CD14-positive monocyte (primary cell): ENCODE data around the gene ZSCAN2. TPM values are rescaled to one million over a fixed set of nuclear protein-coding genes. Genes with fewer than 3 reads are reported as not detected.

Experiments
- DNase-seq, 3 donors: peaks; one replicate each; pipeline ENCODE4 v3.0.0-alpha.2; 2011 to 2022
- H2AFZ ChIP-seq: 2 replicates; pipeline ENCODE4 v1.6.0; 2012; ENCODE audit warnings: mild to moderate bottlenecking, low read depth, low read length, inconsistent platforms; ENCODE audit not compliant: insufficient read depth, poor library complexity, severe bottlenecking
- H3K27ac ChIP-seq, 2 donors: 1 replicate in 1 of 2; 2 replicates in 1 of 2; pipeline ENCODE4 v1.5.1; 2012 to 2013; ENCODE audit warnings: low read length in 2 of 2, control low read depth in 1 of 2, inconsistent platforms in 1 of 2, low read depth in 1 of 2, mild to moderate bottlenecking in 1 of 2
- H3K27me3 ChIP-seq, 2 donors: one replicate each; pipeline versions ENCODE4 v1.6.0 to v1.6.1; 2011 to 2013; ENCODE audit warnings: low read length in 2 of 2; ENCODE audit not compliant: control insufficient read depth in 2 of 2, insufficient read depth in 2 of 2
- H3K36me3 ChIP-seq, 2 donors: replicated peaks in 1 of 2; 1 replicate in 1 of 2; 2 replicates in 1 of 2; pipeline versions ENCODE4 v1.5.1 to v1.6.1; 2012 to 2013; ENCODE audit warnings: low read length in 2 of 2, control low read depth in 1 of 2, inconsistent platforms in 1 of 2, mild to moderate bottlenecking in 1 of 2; ENCODE audit not compliant: insufficient read depth in 2 of 2, control insufficient read depth in 1 of 2
- H3K4me1 ChIP-seq, 2 donors: 1 replicate in 1 of 2; 2 replicates in 1 of 2; pipeline versions ENCODE4 v1.5.1 to v1.6.1; 2012 to 2013; ENCODE audit warnings: low read length in 2 of 2, control low read depth in 1 of 2, inconsistent platforms in 1 of 2, mild to moderate bottlenecking in 1 of 2, moderate library complexity in 1 of 2; ENCODE audit not compliant: insufficient read depth in 2 of 2, control insufficient read depth in 1 of 2
- H3K4me2 ChIP-seq: replicated peaks from 2 replicates; pipeline ENCODE3; 2012; ENCODE audit warnings: low read length, moderate library complexity, mild to moderate bottlenecking; ENCODE audit not compliant: poor library complexity, severe bottlenecking; ENCODE audit errors: extremely low read depth
- H3K4me3 ChIP-seq, 3 experiments: fragments of 200-600 bp in 1 of 3; sonication (generic) in 1 of 3; replicated peaks in 1 of 3; 1 replicate in 2 of 3; 2 replicates in 1 of 3; pipeline ENCODE4 v1.5.1; 2011 to 2013; ENCODE audit warnings: low read length in 3 of 3, mild to moderate bottlenecking in 3 of 3, control low read depth in 2 of 3, low read depth in 2 of 3, inconsistent platforms in 1 of 3, moderate library complexity in 1 of 3
- H3K79me2 ChIP-seq: 2 replicates; pipeline ENCODE4 v1.6.0; 2012; ENCODE audit warnings: mild to moderate bottlenecking, control low read depth, inconsistent platforms, low read length, moderate library complexity; ENCODE audit not compliant: insufficient read depth
- H3K9ac ChIP-seq: 2 replicates; pipeline ENCODE4 v1.6.0; 2017; ENCODE audit warnings: low read length, mild to moderate bottlenecking; ENCODE audit not compliant: insufficient read depth, poor library complexity, severe bottlenecking
- H3K9me3 ChIP-seq, 2 donors: replicated peaks in 1 of 2; 1 replicate in 1 of 2; 2 replicates in 1 of 2; pipeline versions ENCODE4 v1.5.1 to v1.6.1; 2012 to 2013; ENCODE audit warnings: low read length in 2 of 2, control low read depth in 1 of 2; ENCODE audit not compliant: control insufficient read depth in 1 of 2, insufficient read depth in 1 of 2
- H4K20me1 ChIP-seq: 2 replicates; pipeline ENCODE4 v1.6.0; 2012; ENCODE audit warnings: mild to moderate bottlenecking, low read length, control low read depth, moderate library complexity; ENCODE audit not compliant: insufficient read depth
- H3K27ac Mint-ChIP-seq, 7 donors: one replicate each; pipeline ENCODE4 v1.8.0; 2020; ENCODE audit warnings: mild to moderate bottlenecking in 7 of 7, mixed read lengths in 7 of 7, moderate library complexity in 6 of 7, inconsistent platforms in 2 of 7
- H3K27me3 Mint-ChIP-seq, 3 donors: one replicate each; pipeline ENCODE4 v1.8.0; 2021 to 2022; ENCODE audit warnings: low read depth in 3 of 3, mild to moderate bottlenecking in 3 of 3, mixed read lengths in 3 of 3, moderate library complexity in 3 of 3, inconsistent platforms in 1 of 3
- H3K36me3 Mint-ChIP-seq, 2 donors: one replicate each; pipeline ENCODE4 v1.8.0; 2020; ENCODE audit warnings: mixed read lengths in 2 of 2, inconsistent platforms in 1 of 2, mild to moderate bottlenecking in 1 of 2
- H3K4me1 Mint-ChIP-seq: one replicate; pipeline ENCODE4 v1.8.0; 2020; ENCODE audit warnings: mild to moderate bottlenecking, mixed read lengths
- H3K4me3 Mint-ChIP-seq, 2 donors: one replicate each; pipeline ENCODE4 v1.8.0; 2020; ENCODE audit warnings: mild to moderate bottlenecking in 2 of 2, mixed read lengths in 2 of 2, moderate library complexity in 1 of 2
- H3K9me3 Mint-ChIP-seq, 7 donors: one replicate each; pipeline ENCODE4 v1.8.0; 2020 to 2022; ENCODE audit warnings: mixed read lengths in 7 of 7, mild to moderate bottlenecking in 6 of 7, moderate library complexity in 6 of 7, inconsistent platforms in 2 of 7
- CTCF ChIP-seq: fragments of 200-600 bp; IDR thresholded peaks from one replicate; pipeline ENCODE4 v1.8.0; 2022; ENCODE audit warnings: antibody characterized with exemption, mild to moderate bottlenecking
- intact Hi-C, 2 donors: fragments of 100-400 bp; cut with micrococcal nuclease; formaldehyde crosslinking; loops; one replicate each; pipeline versions ENCODE4 v1.15.0 to v1.15.1; 2023
- polyA plus RNA-seq, 3 donors: library from polyadenylated mRNA; depleted of rRNA in 1 of 3; unstranded in 2 of 3; stranded (reverse) in 1 of 3; fragments of 300-500 nt in 2 of 3; fragments of >200 nt in 1 of 3; fragmentation: Illumina TruSeq in 2 of 3; gene quantifications; 1 replicate in 2 of 3; 2 replicates in 1 of 3; pipeline ENCODE4 v1.2.3, GENCODE V29; 2012 to 2021

Gene ZSCAN2
- polyA plus RNA-seq, 3 donors, result 1.7 to 6.1 (median 3.4) TPM

GRCh38 chr15:84671211-84671610, 70.4 kb downstream of the ZSCAN2 start:
- H3K4me3 Mint-ChIP-seq, result no peak overlapping the region
- H3K27ac ChIP-seq, result no peak overlapping the region
- no peaks in the 10 kb centered on the region for H3K27me3 ChIP-seq
- no peaks in the 10 kb centered on the region for H3K27me3 Mint-ChIP-seq
- H3K4me3 ChIP-seq, result no peak overlapping the region
- no peak overlapping the region for H2AFZ ChIP-seq
- peaks cover 17% of the 10 kb centered on the region for H3K79me2 ChIP-seq
- H3K4me1 ChIP-seq, result peaks cover 0 to 7% of the 10 kb centered on the region in 2 donors
- H3K4me2 ChIP-seq, result no peak overlapping the region
- H3K36me3 Mint-ChIP-seq, result peaks cover 68 to 96% of the 10 kb centered on the region in 2 donors
- H3K9ac ChIP-seq, result no peak overlapping the region
- peaks cover 6% of the 10 kb centered on the region for H3K4me1 Mint-ChIP-seq
- intact Hi-C loops, result no loop called here
- peaks cover 23% of the 10 kb centered on the region for H4K20me1 ChIP-seq
- H3K36me3 ChIP-seq, result peaks cover 64 to 88% of the 10 kb centered on the region in 2 donors
- H3K27ac Mint-ChIP-seq, result peak overlapping the region in 3 of 7 donors; percentile 28 to 58 (median 46)
- H3K9me3 Mint-ChIP-seq, result no peaks in the 10 kb centered on the region
- no peaks in the 10 kb centered on the region for H3K9me3 ChIP-seq
- no peak for DNase-seq
- TF ChIP-seq CTCF, result no peak

Other genes with a start within 250 kb of the ZSCAN2 start
- gene WDR73, start 53.3 kb downstream of the ZSCAN2 start, polyA plus RNA-seq, result 10 to 100 TPM; 12.1 to 19.9 (median 14.3) TPM
- gene NMB, start 57.2 kb downstream of the ZSCAN2 start, polyA plus RNA-seq, result under 1 TPM; 0.45 to 0.81 (median 0.56) TPM
- 100 to 1,000 TPM; 111 to 166 (median 154) TPM for gene SEC11A, start 115.1 kb downstream of the ZSCAN2 start, polyA plus RNA-seq
- 10 to 100 TPM in 1 of 3 donors, 1 to 10 TPM in 2; 2.8 to 43.6 (median 5.0) TPM for gene ZNF592, start 147.6 kb downstream of the ZSCAN2 start, polyA plus RNA-seq
- gene ALPK3, start 216.3 kb downstream of the ZSCAN2 start, polyA plus RNA-seq, result under 1 TPM in 2 of 3 donors, not detected in 1; 0.02 to 0.12 TPM